Fibroblast of gingiva (primary cell): ENCODE results near the gene ENPP7.

Source experiments
- DNase-seq: peaks from one replicate; pipeline ENCODE4 v3.0.0-alpha.2; 2011; ENCODE audit warnings: low read depth

ENPP7 gene

GRCh38 chr17:79732254-79732653 lies 1.5 kb downstream of the ENPP7 start:
- no peak for DNase-seq

- DNase-seq: no peak
Observed at GRCh38 chr17:79732804-79733691, 2.3 kb downstream of the ENPP7 start.

GRCh38 chr17:79733692-79734070 lies 2.9 kb downstream of the ENPP7 start:
- no peak for DNase-seq

GRCh38 chr17:79735096-79735495 lies 4.4 kb downstream of the ENPP7 start:
- no peak for DNase-seq

GRCh38 chr17:79737046-79737921 lies 6.5 kb downstream of the ENPP7 start:
- no peak for DNase-seq

- DNase-seq: no peak
Observed at GRCh38 chr17:79737922-79738578, 7.3 kb downstream of the ENPP7 start.

- DNase-seq: no peak
Observed at GRCh38 chr17:79738643-79739042, 7.9 kb downstream of the ENPP7 start.

- no peak for DNase-seq
Observed at GRCh38 chr17:79739148-79740062, 8.7 kb downstream of the ENPP7 start.

GRCh38 chr17:79740413-79740812 lies 9.7 kb downstream of the ENPP7 start:
- no peak for DNase-seq

- DNase-seq: no peak
Observed at GRCh38 chr17:79741401-79741750, 10.6 kb downstream of the ENPP7 start.

- DNase-seq: no peak
Observed at GRCh38 chr17:79741751-79742588, 11.2 kb downstream of the ENPP7 start.

GRCh38 chr17:79742589-79742918 lies 11.8 kb downstream of the ENPP7 start:
- no peak for DNase-seq

- no peak for DNase-seq
Observed at GRCh38 chr17:79742951-79743476, 12.3 kb downstream of the ENPP7 start.

GRCh38 chr17:79743614-79744013 lies 12.9 kb downstream of the ENPP7 start:
- DNase-seq: no peak

GRCh38 chr17:79745641-79746105 lies 14.9 kb downstream of the ENPP7 start:
- no peak for DNase-seq

GRCh38 chr17:79746889-79747507 lies 16.3 kb downstream of the ENPP7 start:
- DNase-seq: no peak

GRCh38 chr17:79747508-79748294 lies 17.0 kb downstream of the ENPP7 start:
- no peak for DNase-seq

- no peak for DNase-seq
Observed at GRCh38 chr17:79748295-79749099, 17.8 kb downstream of the ENPP7 start.
